SK-N-MC (cell line): ENCODE measurements around the gene CSMD2.

ENCODE experiments used
- EZH2 ChIP-seq: fragments of 200-600 bp; sonication (generic); IDR thresholded peaks from one replicate; pipeline ENCODE4 v1.6.1; 2017; ENCODE audit warnings: antibody characterized with exemption
- POLR2AphosphoS5 ChIP-seq: IDR thresholded peaks from 2 replicates; pipeline ENCODE4 v1.6.1; 2012; ENCODE audit warnings: mild to moderate bottlenecking, low read depth, low read length, borderline replicate concordance

DNA sequence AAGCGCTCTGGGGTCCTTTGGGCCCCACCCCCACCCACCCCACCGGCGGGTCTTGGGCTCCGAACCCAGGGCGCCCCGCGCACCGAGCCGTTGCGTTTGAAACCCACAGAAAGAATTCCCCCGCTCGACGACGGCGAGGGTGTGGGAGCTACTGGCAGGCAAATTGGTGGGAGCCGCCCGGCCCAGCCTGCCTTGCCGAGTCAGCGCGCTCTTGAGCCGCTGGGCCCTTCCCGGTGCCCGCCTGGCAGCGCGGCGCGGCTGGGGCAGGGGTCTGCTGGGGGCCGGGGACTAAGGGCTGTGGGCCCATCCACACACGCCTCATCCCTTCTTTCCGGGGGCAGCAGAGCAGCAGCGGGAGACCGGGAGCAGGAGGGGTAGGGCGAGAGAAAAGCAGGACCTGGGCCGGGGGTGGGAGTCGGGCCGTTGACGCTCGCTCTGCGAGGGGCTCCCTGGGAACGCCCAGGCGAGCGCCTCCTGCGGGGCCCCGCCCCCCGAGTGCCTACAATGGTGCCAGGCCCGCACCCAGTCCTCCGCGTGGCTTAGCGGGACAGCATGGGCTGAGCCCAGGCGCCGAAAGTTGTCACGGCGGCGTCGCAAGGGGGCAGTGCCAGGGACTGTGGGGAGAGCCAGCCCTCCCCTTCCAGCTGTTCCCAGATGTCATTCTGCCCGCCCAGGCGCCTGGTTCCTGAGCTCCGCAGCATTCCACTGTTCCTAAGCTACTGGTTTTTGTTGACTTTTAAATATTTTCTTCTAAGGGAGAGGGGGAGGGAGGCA is 12.0 kb upstream of the CSMD2 start, which contains the start of gene C1orf94:
- TF ChIP-seq EZH2 (no peak), POLR2AphosphoS5 (no peak)
